Measurements from ENCODE around the gene FANCE. TPM values are rescaled to one million over a fixed set of nuclear protein-coding genes. Genes with fewer than 3 reads are reported as not detected.

The FANCE gene
- total and polyA plus RNA-seq, 9 of the 15 experiments (the other 6 are each of a cell fraction or from before 2014, with no cell fraction given), result 5.7 to 30.2 (median 17.0) TPM

GRCh38 chr6:35452183-35453090, at the start of gene FANCE (continued):
- TF ChIP-seq E2F1 (CRISPR knock-in tag; IDR thresholded peaks at IDR 0.05) (peak; percentile 96), WHSC1 (IDR thresholded peaks at IDR 0.05; ENCODE audit: low read length) (no peak), FOXP4 (CRISPR knock-in tag; IDR thresholded peaks at IDR 0.05; ENCODE audit: borderline replicate concordance) (no peak), ZNF511 (CRISPR knock-in tag; IDR thresholded peaks at IDR 0.05) (no peak), MTA2 (IDR thresholded peaks at IDR 0.05; ENCODE audit: low read depth) (no peak), MED1 (CRISPR knock-in tag; IDR thresholded peaks at IDR 0.05; ENCODE audit: borderline replicate concordance) (no peak), ZNF347 (CRISPR knock-in tag; IDR thresholded peaks at IDR 0.05; ENCODE audit: low read depth) (no peak), TAF9B (IDR thresholded peaks at IDR 0.05; ENCODE audit: partially characterized antibody) (no peak), CC2D1A (IDR thresholded peaks at IDR 0.05) (no peak), BCOR (IDR thresholded peaks at IDR 0.05) (no peak), HSF4 (CRISPR knock-in tag; IDR thresholded peaks at IDR 0.05; ENCODE audit: borderline replicate concordance) (no peak), SOX6 (IDR thresholded peaks at IDR 0.05) (peak; percentile 21; the same call in 1 of the 2 replicates), SPI1 (IDR thresholded peaks at IDR 0.05; ENCODE audit: borderline replicate concordance, low read depth, low read length) (no peak), THRB (CRISPR knock-in tag; conservative IDR thresholded peaks at IDR 0.05) (no peak), PHF21A (IDR thresholded peaks at IDR 0.05; ENCODE audit: borderline replicate concordance, low read depth) (no peak), ZNF717 (CRISPR knock-in tag; IDR thresholded peaks at IDR 0.05) (no peak), ARNT (IDR thresholded peaks at IDR 0.05) (no peak), EP300 (IDR thresholded peaks at IDR 0.05; ENCODE audit: low read length) (no peak), MTA3 (IDR thresholded peaks at IDR 0.05; ENCODE audit: borderline replicate concordance) (peak; percentile 79; the same call in 1 of the 2 replicates), SAFB (IDR thresholded peaks at IDR 0.05; ENCODE audit: borderline replicate concordance, low read depth, low read length) (no peak), GTF2F1 (IDR thresholded peaks at IDR 0.05; ENCODE audit: low read depth, low read length) (no peak), NR1H2 (CRISPR knock-in tag; IDR thresholded peaks at IDR 0.05) (no peak)
- TF ChIP-seq, protein P1, sequence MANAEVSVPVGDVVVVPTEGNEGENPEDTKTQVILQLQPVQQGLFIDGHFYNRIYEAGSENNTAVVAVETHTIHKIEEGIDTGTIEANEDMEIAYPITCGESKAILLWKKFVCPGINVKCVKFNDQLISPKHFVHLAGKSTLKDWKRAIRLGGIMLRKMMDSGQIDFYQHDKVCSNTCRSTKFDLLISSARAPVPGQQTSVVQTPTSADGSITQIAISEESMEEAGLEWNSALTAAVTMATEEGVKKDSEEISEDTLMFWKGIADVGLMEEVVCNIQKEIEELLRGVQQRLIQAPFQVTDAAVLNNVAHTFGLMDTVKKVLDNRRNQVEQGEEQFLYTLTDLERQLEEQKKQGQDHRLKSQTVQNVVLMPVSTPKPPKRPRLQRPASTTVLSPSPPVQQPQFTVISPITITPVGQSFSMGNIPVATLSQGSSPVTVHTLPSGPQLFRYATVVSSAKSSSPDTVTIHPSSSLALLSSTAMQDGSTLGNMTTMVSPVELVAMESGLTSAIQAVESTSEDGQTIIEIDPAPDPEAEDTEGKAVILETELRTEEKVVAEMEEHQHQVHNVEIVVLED (CRISPR knock-in tag; IDR thresholded peaks at IDR 0.05), result peak; percentile 62
